GM10266 (cell line): ENCODE measurements around the gene HEMGN.

Experiments used
- DNase-seq: peaks from one replicate; pipeline ENCODE4 v3.0.0; 2012; ENCODE audit errors: extremely low spot score
- CTCF ChIP-seq: IDR thresholded peaks from 2 replicates; pipeline ENCODE4 v1.5.1; 2012; ENCODE audit warnings: mild to moderate bottlenecking, low read depth; ENCODE audit not compliant: control insufficient read depth, insufficient read depth; ENCODE audit errors: missing control alignments

Gene HEMGN

GRCh38 chr9:97972753-97973152 lies 34.8 kb upstream of the HEMGN start:
- no peak for DNase-seq
- no peak for TF ChIP-seq CTCF

GRCh38 chr9:97970165-97970564 lies 32.2 kb upstream of the HEMGN start:
- DNase-seq = no peak
- no peak for TF ChIP-seq CTCF

- no peak for TF ChIP-seq CTCF
- no peak for DNase-seq
Observed at GRCh38 chr9:97969014-97969413, 31.0 kb upstream of the HEMGN start.

- DNase-seq = no peak
- TF ChIP-seq CTCF = no peak
Observed at GRCh38 chr9:97966493-97966892, 28.5 kb upstream of the HEMGN start.

GRCh38 chr9:97964901-97965300 lies 26.9 kb upstream of the HEMGN start:
- no peak for TF ChIP-seq CTCF
- DNase-seq = no peak

GRCh38 chr9:97963232-97963631 lies 25.3 kb upstream of the HEMGN start:
- no peak for TF ChIP-seq CTCF

GRCh38 chr9:97962575-97962974 lies 24.6 kb upstream of the HEMGN start:
- TF ChIP-seq CTCF = no peak
- no peak for DNase-seq

More at GRCh38 chr9:97963232-97963631, 25.3 kb upstream of the HEMGN start:
- no peak for DNase-seq
